Suprapubic skin (tissue), 4 donors: Measurements from ENCODE around the gene NOL4.

Source experiments
- POLR2A ChIP-seq, 2 donors: fragments of 450-650 bp; IDR thresholded peaks; one replicate each; pipeline ENCODE4 v1.6.1; 2017; ENCODE audit warnings: antibody characterized with exemption in 2 of 2, mild to moderate bottlenecking in 2 of 2, moderate library complexity in 2 of 2
- POLR2AphosphoS5 ChIP-seq, 3 donors: sonication (generic); formaldehyde crosslinking; IDR thresholded peaks; one replicate each; pipeline ENCODE4 v1.6.1; 2017; ENCODE audit warnings: antibody characterized with exemption in 3 of 3
- TF ChIP-seq, protein P1 (sequence below), 2 donors: fragments of 200-600 bp in 1 of 2; fragments of 450-650 bp in 1 of 2; sonication (generic) in 1 of 2; IDR thresholded peaks; one replicate each; pipeline ENCODE4 v1.5.1; 2016 to 2019; ENCODE audit warnings: antibody characterized with exemption in 2 of 2, mild to moderate bottlenecking in 1 of 2, moderate library complexity in 1 of 2

DNA sequence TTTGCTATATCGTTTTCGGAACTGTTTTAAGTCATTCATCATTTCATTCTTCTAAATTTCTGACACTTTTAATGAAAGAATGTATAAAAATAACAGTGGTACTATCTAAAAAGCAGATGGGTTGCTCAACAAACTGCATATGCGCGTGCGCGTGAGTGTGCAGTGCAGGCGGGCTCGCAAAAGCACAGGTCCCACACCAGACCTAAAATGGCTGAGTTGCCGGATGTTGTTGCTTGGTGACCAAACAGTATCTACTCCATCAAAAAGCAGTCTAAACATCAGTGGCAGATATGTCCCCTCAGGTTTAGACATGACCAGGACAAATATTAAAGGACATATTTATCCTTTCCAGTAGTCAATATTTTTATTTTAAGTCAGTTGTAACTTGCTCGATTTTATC is 5.1 kb downstream of the NOL4 start:
- TF ChIP-seq, protein P1, sequence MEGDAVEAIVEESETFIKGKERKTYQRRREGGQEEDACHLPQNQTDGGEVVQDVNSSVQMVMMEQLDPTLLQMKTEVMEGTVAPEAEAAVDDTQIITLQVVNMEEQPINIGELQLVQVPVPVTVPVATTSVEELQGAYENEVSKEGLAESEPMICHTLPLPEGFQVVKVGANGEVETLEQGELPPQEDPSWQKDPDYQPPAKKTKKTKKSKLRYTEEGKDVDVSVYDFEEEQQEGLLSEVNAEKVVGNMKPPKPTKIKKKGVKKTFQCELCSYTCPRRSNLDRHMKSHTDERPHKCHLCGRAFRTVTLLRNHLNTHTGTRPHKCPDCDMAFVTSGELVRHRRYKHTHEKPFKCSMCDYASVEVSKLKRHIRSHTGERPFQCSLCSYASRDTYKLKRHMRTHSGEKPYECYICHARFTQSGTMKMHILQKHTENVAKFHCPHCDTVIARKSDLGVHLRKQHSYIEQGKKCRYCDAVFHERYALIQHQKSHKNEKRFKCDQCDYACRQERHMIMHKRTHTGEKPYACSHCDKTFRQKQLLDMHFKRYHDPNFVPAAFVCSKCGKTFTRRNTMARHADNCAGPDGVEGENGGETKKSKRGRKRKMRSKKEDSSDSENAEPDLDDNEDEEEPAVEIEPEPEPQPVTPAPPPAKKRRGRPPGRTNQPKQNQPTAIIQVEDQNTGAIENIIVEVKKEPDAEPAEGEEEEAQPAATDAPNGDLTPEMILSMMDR (IDR thresholded peaks at IDR 0.05), result no peak
- no peak for TF ChIP-seq POLR2A (IDR thresholded peaks at IDR 0.05)
- no peak for TF ChIP-seq POLR2AphosphoS5 (IDR thresholded peaks at IDR 0.05)
